DOHH2 (cell line): ENCODE data around the gene ZNF385B.

Experiments used
- H3F3A ChIP-seq: fragments of 200-600 bp; sonication (generic), shearing (Covaris generic); 2 replicates; pipeline ENCODE4 v1.6.0; 2016; ENCODE audit warnings: antibody characterized with exemption, mild to moderate bottlenecking; ENCODE audit not compliant: control insufficient read depth, insufficient read depth
- H3K27ac ChIP-seq: fragments of 200-600 bp; sonication (generic); 2 replicates; pipeline ENCODE4 v1.5.1; 2014; ENCODE audit warnings: low read depth, mild to moderate bottlenecking, low read length, moderate library complexity
- H3K27me3 ChIP-seq: fragments of 200-600 bp; sonication (generic); 2 replicates; pipeline ENCODE4 v1.6.1; 2014; ENCODE audit warnings: mild to moderate bottlenecking, low read length, mixed read lengths; ENCODE audit not compliant: control insufficient read depth
- H3K36me3 ChIP-seq: fragments of 200-600 bp; sonication (generic); 2 replicates; pipeline ENCODE4 v1.6.1; 2014; ENCODE audit warnings: mild to moderate bottlenecking, low read length, moderate library complexity, mixed read lengths; ENCODE audit not compliant: control insufficient read depth
- H3K4me1 ChIP-seq: fragments of 200-600 bp; sonication (generic); 2 replicates; pipeline ENCODE4 v1.6.1; 2014; ENCODE audit warnings: mild to moderate bottlenecking, low read length, mixed read lengths; ENCODE audit not compliant: control insufficient read depth
- H3K4me2 ChIP-seq: fragments of 200-600 bp; sonication (generic); 2 replicates; pipeline ENCODE4 v1.6.0; 2014; ENCODE audit warnings: mild to moderate bottlenecking, low read length, moderate library complexity
- H3K4me3 ChIP-seq: fragments of 200-600 bp; sonication (generic); 2 replicates; pipeline ENCODE4 v1.5.1; 2014; ENCODE audit warnings: mild to moderate bottlenecking, low read length, mixed read lengths
- H3K79me2 ChIP-seq: fragments of 200-600 bp; sonication (generic); 2 replicates; pipeline ENCODE4 v1.6.1; 2014; ENCODE audit warnings: mild to moderate bottlenecking, low read length, mixed read lengths; ENCODE audit not compliant: control insufficient read depth
- H3K9me2 ChIP-seq: fragments of 200-600 bp; sonication (generic); replicated peaks from 2 replicates; pipeline ENCODE4 v1.6.1; 2014; ENCODE audit warnings: mild to moderate bottlenecking, low read length, mixed read lengths; ENCODE audit not compliant: control insufficient read depth
- H3K9me3 ChIP-seq: fragments of 200-600 bp; sonication (generic); 2 replicates; pipeline ENCODE4 v1.6.1; 2014; ENCODE audit warnings: antibody characterized with exemption, low read length, mixed read lengths; ENCODE audit not compliant: control insufficient read depth, insufficient read depth
- H4K20me1 ChIP-seq: fragments of 200-600 bp; sonication (generic); 2 replicates; pipeline ENCODE4 v1.6.0; 2014; ENCODE audit warnings: low read depth, mild to moderate bottlenecking, antibody characterized with exemption, low read length, moderate library complexity; ENCODE audit not compliant: control insufficient read depth, insufficient read depth
- CTCF ChIP-seq: fragments of 200-600 bp; sonication (generic); IDR thresholded peaks from one replicate; pipeline ENCODE4 v1.5.1; 2014; ENCODE audit warnings: antibody characterized with exemption, mild to moderate bottlenecking, low read depth, low read length; ENCODE audit not compliant: poor library complexity, severe bottlenecking
- EZH2phosphoT487 ChIP-seq: fragments of 200-600 bp; sonication (generic); IDR thresholded peaks from 2 replicates; pipeline ENCODE4 v1.6.1; 2017; ENCODE audit warnings: borderline replicate concordance, mild to moderate bottlenecking, antibody characterized with exemption, low read length, moderate library complexity, mixed read lengths

ZNF385B gene

GRCh38 chr2:179605341-179605740 is 256.1 kb downstream of the ZNF385B start:
- Histone ChIP-seq H3K27ac (no peak overlapping the region), H3K9me2 (no peaks in the 10 kb centered on the region)

GRCh38 chr2:179604598-179604997 is 256.8 kb downstream of the ZNF385B start:
- no peaks in the 10 kb centered on the region for H3K36me3 ChIP-seq
- TF ChIP-seq CTCF (no peak), EZH2phosphoT487 (no peak)
- no peaks in the 10 kb centered on the region for H3K79me2 ChIP-seq
- no peak overlapping the region for H3K4me3 ChIP-seq
- no peaks in the 10 kb centered on the region for H3K9me2 ChIP-seq
- H3K27ac ChIP-seq: no peak overlapping the region
- no peaks in the 10 kb centered on the region for H4K20me1 ChIP-seq
- H3K4me2 ChIP-seq: no peak overlapping the region
- no peaks in the 10 kb centered on the region for H3K27me3 ChIP-seq
- no peaks in the 10 kb centered on the region for H3K4me1 ChIP-seq
- H3F3A ChIP-seq: no peaks in the 10 kb centered on the region
- H3K9me3 ChIP-seq: no peaks in the 10 kb centered on the region

More at GRCh38 chr2:179605341-179605740, 256.1 kb downstream of the ZNF385B start:
- H3K9me3 ChIP-seq: no peaks in the 10 kb centered on the region
- H3F3A ChIP-seq: no peaks in the 10 kb centered on the region
- H3K4me1 ChIP-seq: no peaks in the 10 kb centered on the region
- no peak overlapping the region for H3K4me2 ChIP-seq
- H3K79me2 ChIP-seq: no peaks in the 10 kb centered on the region
- no peaks in the 10 kb centered on the region for H3K27me3 ChIP-seq
- TF ChIP-seq EZH2phosphoT487 (no peak), CTCF (no peak)
- H4K20me1 ChIP-seq: no peaks in the 10 kb centered on the region
- no peaks in the 10 kb centered on the region for H3K36me3 ChIP-seq
- no peak overlapping the region for H3K4me3 ChIP-seq

GRCh38 chr2:179602452-179602851 is 259.0 kb downstream of the ZNF385B start:
- Histone ChIP-seq H3K4me1 (no peaks in the 10 kb centered on the region), H3K36me3 (no peaks in the 10 kb centered on the region)

More at GRCh38 chr2:179602452-179602851, 259.0 kb downstream of the ZNF385B start:
- no peaks in the 10 kb centered on the region for H4K20me1 ChIP-seq
- no peaks in the 10 kb centered on the region for H3K9me3 ChIP-seq
- H3F3A ChIP-seq: no peaks in the 10 kb centered on the region
- no peak overlapping the region for H3K27ac ChIP-seq
- no peaks in the 10 kb centered on the region for H3K27me3 ChIP-seq
- H3K79me2 ChIP-seq: no peaks in the 10 kb centered on the region
- H3K4me2 ChIP-seq: no peak overlapping the region
- TF ChIP-seq EZH2phosphoT487: no peak
- no peak for TF ChIP-seq CTCF
- H3K4me3 ChIP-seq: no peak overlapping the region
- no peaks in the 10 kb centered on the region for H3K9me2 ChIP-seq
